ENCODE measurements around the gene MYO9B.
A peak's percentile ranks its signal among the peaks of the same experiment; 100 is the strongest.
"Not testable (repeated sequence)": the region's sequence is repeated elsewhere in the genome, so short reads cannot be mapped to it uniquely, and the experiment has no call there.

MYO9B gene

GRCh38 chr19:17116996-17117702, 41.6 kb downstream of the MYO9B start:
- DNase-seq (ENCODE audit: low read depth in 2 of 2) = no peak

DNA sequence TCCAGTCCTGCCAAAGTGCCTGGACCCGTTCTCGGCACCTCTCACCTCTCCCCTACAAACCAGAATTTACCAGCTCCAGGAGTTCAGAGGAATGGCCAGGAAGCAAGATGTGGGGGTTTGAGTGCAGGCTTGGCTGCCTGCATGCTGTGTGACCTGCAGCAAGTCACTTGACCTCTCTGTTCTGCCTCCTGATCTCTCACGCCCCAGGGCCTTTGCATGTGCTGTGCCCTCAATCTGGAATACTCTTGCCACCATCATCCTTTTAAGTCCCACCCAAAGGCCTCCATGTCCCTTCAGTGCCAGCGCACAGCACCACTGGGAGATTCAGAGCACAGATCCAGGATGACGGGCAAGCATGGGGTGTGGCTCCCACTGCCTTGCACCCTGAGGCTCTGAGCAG, 43.4 kb downstream of the MYO9B start:
- DNase-seq (ENCODE audit: low read depth in 2 of 2) = no peak

DNA sequence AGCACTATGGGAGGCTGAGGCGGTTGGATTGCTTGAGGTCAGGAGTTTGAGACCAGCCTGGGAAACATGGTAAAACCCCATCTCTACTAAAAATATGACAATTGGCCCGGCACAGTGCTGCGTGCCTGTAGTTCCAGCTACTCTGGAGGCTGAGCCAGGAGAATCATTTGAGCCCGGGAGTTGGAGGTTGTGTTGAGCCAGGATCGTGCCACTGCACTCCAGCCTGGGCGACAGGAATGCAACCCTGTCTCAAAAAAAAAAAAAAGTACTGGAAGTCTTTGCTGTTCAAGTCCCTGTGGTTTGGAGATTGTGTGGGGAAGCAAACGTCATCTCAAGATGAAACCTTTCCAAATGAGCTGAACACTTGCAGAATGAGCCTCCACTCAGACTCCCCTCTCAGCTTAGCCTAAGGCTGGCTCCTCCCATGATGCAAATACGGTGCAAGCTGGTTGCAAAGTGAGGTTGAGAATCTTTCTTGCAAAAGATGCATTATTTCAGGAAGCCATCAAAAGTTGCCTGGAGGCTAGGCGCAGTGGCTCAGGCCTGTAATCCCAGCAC, 46.2 kb downstream of the MYO9B start:
- no peak for DNase-seq (ENCODE audit: low read depth in 2 of 2)

GRCh38 chr19:17123041-17123440, 47.5 kb downstream of the MYO9B start:
- DNase-seq (ENCODE audit: low read depth in 2 of 2) = no peak

GRCh38 chr19:17124025-17124424, 48.4 kb downstream of the MYO9B start:
- DNase-seq (ENCODE audit: low read depth in 2 of 2) = no peak

DNA sequence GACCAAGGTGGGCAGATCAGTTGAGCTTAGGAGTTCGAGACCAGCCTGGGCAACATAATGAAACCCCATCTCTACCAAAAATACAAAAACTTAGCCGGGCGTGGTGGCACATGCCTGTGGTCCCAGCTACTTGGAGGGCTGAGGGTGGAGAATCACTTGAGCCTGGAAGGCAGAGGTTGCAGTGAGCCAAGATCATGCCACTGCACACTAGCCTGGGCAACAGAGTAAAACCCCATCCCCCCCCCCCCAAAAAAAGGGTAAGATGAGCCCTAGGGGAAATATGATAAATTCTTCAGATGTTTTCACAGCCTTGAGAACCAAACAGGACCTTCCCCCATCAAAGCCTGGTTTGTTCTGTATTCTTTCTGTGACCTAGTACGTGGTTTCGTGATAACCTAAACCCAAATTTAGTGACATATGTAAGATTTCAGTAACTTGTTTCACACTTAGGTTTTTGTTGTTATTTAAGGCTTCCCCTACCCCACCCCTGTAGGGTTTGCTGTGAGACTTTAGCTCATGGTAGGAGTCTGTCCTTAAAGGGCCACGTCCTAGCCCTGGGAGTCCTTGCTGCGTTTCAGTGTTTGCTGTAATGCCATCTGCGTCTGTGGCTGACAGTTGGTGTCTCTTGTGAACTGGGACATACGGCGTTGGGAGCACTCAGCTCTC, 49.6 kb downstream of the MYO9B start:
- DNase-seq (ENCODE audit: low read depth in 2 of 2) = no peak

DNA sequence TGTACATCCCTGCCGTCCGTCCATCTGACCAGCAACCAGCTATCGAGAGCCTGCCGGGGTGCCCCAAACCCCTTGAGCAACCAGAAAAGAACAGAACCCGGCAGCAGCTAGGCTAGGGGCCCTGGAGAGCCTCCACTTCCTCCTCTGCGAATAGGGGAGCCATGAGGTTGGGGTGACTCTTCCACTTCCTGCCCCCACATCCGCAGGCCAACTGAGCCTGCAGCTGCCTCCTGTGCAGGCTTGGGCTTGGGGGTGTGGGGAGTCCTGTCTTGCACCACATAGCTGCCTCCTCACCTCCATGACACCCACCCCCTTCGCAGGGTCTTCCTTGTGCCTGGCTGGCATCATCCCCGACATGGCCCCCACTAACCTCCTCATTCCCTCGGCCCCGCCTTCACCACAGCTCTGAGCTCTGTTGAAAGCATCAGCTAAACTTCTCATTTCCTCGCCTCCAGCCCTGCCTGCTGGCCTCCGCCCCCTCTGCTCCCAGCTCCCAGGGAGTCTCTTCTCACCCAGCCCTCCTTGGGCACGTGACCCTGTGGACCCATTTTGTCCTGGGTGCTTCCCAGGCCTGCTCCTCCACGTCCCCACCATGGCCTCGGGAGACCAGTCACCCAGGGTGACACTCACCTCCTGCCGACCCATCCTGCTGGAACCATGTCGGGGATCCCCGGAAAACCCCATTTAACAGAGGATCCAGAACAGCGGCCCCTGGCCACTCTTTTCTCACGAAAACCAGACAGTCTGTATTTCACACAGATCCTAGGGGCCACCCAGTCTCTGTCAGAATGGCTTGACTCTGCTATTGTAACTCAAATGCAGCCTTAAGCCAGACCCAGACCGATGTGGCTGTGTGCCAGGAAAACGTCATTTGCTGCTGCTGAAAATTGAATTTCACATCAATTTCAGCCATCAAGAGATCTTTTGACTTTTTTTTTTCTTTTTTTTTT, 50.4 kb downstream of the MYO9B start:
- DNase-seq (ENCODE audit: low read depth in 2 of 2) = no peak

DNA sequence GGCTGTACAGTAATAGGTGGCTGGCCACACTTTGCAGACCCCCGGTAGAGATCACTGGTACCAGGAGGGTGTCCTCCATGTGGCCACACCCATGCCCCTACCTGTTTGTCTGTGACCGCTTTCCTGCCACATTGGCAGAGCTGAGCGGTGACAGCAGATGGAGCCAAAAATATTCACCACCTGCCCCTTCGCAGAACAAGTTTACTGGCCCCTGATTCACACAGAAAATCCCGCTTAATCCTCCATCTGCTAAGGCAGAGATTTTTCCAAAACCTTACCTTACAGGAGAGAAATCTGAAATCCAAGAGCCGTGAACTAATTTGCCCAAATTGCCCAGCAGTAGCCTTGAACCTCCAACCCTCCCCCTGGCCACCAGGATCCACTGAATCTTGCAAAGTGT, 52.1 kb downstream of the MYO9B start:
- no peak for DNase-seq (ENCODE audit: low read depth in 2 of 2)

GRCh38 chr19:17128403-17128802, 52.8 kb downstream of the MYO9B start:
- no peak for DNase-seq (ENCODE audit: low read depth in 2 of 2)

GRCh38 chr19:17128820-17129219, 53.2 kb downstream of the MYO9B start:
- DNase-seq (ENCODE audit: low read depth in 2 of 2) = no peak

DNA sequence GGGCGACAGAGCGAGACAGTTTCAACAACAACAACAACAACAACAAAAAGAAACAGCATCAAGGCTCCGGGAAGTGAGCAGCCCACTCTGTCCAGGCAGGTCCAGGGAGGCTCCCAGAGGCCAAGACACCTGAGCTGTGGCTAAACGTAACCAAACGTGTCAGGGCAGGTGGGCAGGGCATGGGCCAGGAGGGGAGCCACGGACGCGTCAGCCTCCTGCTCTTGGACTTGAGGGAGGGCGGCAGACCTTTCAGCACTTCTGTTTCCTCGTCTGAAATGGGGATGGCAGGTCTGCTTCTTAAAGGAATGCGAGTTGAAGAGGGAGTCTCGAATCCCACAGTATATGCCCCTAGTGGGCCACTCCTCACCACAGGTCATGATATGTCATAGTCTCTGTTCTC, 53.8 kb downstream of the MYO9B start:
- no peak for DNase-seq (ENCODE audit: low read depth in 2 of 2)

DNA sequence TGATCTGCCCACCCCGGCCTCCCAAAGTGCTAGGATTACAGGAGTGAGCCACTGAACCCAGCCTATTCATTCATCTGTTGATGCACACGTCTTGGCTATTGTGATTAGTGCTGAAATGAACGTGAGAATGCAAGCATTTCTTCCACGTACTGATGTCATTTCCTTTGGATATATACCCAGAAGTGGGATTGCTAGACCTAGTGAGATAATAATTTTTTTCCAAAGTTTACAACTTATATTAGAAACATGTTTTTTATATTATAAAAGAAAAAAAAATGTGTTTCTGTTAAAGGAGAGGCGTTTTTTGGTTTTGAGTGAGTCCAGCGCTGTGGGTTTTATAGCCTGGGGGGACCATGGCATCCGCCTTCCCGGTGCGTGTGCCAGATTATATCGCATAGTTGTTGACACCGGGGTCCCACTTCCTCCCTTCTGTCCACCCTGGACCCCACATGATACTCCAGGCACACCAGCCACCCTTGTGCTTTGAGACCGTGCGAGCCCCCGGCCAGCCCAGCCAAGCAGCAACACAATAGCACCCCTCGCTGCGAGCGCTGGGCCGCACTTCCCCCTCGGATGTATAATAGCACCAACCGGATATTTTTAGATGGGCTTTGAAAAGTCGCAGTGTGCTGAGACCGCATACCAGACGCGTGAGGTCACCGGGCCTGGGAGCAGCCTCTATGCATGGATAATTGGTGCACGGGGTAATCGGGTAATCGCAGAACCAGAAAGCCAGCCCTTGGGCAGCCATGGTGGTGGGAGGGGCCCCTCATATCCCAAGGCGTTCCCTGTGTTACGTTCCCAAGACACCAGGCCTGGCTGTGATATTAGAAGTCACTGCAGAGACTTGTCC, 59.6 kb downstream of the MYO9B start:
- peak; percentile 93 to 94 for DNase-seq (ENCODE audit: low read depth in 2 of 2)

DNA sequence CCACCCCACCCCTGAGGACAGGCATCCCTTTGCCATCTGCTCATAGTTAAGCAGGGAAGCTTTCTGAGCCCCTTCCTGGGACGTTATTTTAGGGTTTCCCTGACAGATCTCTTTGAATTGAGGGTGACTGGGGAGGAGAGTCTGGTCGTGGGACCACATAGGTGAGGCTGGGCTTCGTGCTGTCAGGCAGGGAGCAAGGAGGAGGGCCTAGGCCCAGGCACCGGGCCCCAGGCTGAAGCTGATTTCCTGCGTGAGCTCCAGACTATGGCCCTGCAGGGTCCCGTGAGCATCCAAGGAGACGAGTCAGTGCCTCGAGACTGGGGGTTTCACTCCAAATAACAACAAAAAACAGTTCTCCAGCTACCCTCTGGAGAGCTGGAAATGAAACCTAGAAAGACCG, 60.4 kb downstream of the MYO9B start:
- no peak for DNase-seq (ENCODE audit: low read depth in 2 of 2)

DNA sequence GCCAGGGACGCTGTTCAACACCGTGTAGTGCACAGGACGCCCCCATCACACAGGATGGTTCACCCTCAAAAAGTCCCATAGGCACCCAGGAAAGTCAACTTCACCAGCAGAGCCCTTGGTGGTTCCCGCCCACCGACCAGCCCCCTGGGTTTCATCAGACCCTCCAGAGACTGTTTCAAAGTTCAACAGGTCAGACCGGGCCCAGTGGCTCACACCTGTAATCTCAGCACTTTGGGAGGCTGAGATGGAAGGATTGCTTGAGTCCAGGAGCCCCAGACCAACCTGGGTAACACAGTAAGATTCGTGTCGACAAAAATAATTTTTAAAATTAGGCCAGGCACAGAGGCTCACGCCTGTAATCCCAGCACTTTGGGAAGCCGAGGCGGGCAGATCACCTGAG, 61.0 kb downstream of the MYO9B start:
- no peak for DNase-seq (ENCODE audit: low read depth in 2 of 2)

DNA sequence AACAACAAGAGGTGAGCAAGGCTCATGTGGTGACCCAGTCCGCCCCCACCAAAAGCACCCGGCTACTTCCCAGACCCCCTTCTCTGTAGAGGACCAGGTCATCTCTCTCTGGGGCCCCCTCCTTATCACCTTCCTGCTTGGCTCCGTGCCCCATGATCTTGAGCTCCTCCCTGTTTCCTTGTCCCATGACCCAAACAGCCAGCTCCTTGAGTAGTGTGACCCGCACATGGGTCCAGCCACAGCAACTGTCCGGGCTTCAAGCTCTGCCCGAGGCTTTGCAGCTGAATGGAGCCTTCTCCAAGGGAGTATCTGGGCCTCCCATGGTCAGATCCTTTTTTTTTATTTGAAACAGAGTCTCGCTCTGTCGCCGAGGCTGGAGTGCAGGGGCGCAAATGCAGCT, 61.8 kb downstream of the MYO9B start:
- DNase-seq (ENCODE audit: low read depth in 2 of 2) = no peak

- not testable (repeated sequence) for DNase-seq (ENCODE audit: low read depth in 2 of 2)
These were observed 62.7 kb downstream of the MYO9B start for GRCh38 chr19:17138052-17138846.

DNA sequence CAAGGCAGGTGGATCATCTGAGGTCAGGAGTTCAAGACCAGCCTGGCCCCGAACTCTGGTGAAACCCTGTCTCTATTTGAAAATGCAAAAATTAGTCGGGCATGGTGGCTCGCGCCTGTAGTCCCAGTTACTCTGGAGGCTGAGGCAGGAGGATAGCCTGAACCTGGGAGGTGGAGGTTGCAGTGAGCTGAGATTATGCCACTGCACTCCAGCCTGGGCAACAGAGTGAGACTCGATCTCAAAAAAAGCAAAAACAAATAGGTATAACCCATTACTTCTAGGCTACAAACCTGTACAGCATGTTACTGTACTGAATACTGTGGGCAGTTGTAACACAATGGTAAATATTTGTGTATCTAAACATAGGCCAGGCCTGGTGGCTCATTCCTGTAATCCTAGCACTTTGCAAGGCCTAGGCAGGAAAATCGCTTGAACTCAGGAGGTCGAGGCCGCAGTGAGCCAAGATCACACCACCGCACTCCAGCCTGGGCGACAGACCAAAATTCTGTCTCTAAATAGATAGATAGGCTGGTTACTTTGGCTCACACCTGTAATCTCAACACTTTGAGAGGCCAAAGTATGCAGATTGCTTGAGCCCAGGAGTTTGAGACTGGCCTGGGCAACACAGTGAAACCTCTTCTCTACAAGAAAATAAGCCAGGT, 63.5 kb downstream of the MYO9B start:
- no peak for DNase-seq (ENCODE audit: low read depth in 2 of 2)

GRCh38 chr19:17144771-17145170, 69.2 kb downstream of the MYO9B start:
- not testable (repeated sequence) for DNase-seq (ENCODE audit: low read depth in 2 of 2)

DNA sequence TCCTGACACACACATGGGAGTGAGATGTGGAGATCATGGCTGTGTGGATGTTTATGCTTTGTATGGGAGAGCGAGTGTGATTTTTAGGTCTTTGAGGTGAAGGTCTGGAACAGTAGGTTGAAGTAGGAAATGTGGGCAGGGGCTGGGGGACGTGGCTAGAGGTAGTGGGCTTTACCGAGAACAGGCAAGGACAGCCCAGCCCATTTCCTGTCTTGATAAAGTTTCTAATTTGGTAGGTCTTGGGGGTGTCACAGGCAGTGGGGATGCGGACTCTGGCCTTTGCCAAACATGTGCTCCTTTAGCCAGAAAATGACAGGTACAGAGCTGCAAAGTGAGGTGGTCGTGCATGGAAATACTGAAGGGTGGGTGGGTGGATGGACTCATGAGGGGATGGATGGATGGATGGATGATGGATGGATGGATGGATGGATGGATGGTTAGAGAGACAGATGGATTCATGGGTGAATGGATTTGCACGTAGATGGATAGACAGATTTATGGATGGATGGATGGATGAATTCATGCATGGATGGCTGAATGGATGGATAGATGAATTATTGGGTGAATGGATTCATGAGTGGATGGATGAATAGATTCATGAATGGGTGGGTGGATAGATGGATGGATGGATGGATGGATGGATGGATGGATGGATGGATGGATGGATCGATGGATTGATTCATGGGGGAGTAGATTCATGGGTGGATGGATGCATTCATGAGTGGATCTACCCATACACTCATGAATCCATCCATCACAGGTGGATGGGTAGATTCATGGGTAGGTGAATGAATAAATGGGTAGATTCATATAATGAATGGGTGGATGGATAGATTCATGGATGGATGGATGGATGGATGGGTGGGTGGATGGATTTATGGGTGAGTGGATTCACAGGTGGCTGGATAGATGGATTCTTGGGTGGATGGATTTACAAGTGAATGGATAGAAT, 70.2 kb downstream of the MYO9B start:
- no peak for DNase-seq (ENCODE audit: low read depth in 2 of 2)
